Measurements from ENCODE around the gene SNTG2. TPM values are rescaled to one million over a fixed set of nuclear protein-coding genes. Genes with fewer than 3 reads are reported as not detected.

The SNTG2 gene
- total RNA-seq, 2 donors from 2014 or later = 0.72 to 1.0 TPM

GRCh38 chr2:1309507-1309906, 358.9 kb downstream of the SNTG2 start:
- Histone ChIP-seq H3K4me1 (no peaks in the 10 kb centered on the region), H3K9me3 (no peaks in the 10 kb centered on the region), H3K27me3 (no peaks in the 10 kb centered on the region), H3K9ac (ENCODE audit: low read depth in 2 of 2, low read length in 2 of 2) (no peak overlapping the region), H3K4me3 (no peak overlapping the region), H3K36me3 (no peaks in the 10 kb centered on the region), H3K27ac (no peak overlapping the region)
- TF ChIP-seq CTCF (IDR thresholded peaks at IDR 0.05) = no peak
- no peak for DNase-seq
- intact Hi-C loops (cut with DNase I) = no loop called here

GRCh38 chr2:1310202-1310601, 359.6 kb downstream of the SNTG2 start:
- TF ChIP-seq CTCF (IDR thresholded peaks at IDR 0.05) = no peak
- H3K4me3 ChIP-seq = no peak overlapping the region
- no peaks in the 10 kb centered on the region for H3K36me3 ChIP-seq
- no peak overlapping the region for H3K27ac ChIP-seq
- H3K4me1 ChIP-seq = no peaks in the 10 kb centered on the region
- H3K9me3 ChIP-seq = no peaks in the 10 kb centered on the region
- DNase-seq = no peak
- H3K9ac ChIP-seq (ENCODE audit: low read depth in 2 of 2, low read length in 2 of 2) = no peak overlapping the region
- H3K27me3 ChIP-seq = no peaks in the 10 kb centered on the region
- intact Hi-C loops (cut with DNase I) = no loop called here

GRCh38 chr2:1310866-1311265, 360.2 kb downstream of the SNTG2 start:
- Histone ChIP-seq H3K36me3 (no peaks in the 10 kb centered on the region), H3K9me3 (no peaks in the 10 kb centered on the region), H3K4me1 (no peaks in the 10 kb centered on the region), H3K27ac (no peak overlapping the region), H3K9ac (ENCODE audit: low read depth in 2 of 2, low read length in 2 of 2) (no peak overlapping the region), H3K4me3 (no peak overlapping the region), H3K27me3 (no peaks in the 10 kb centered on the region)
- no peak for DNase-seq
- no peak for TF ChIP-seq CTCF (IDR thresholded peaks at IDR 0.05)
- intact Hi-C loops (cut with DNase I) = no loop called here

GRCh38 chr2:1313240-1313924, 362.7 kb downstream of the SNTG2 start:
- Histone ChIP-seq H3K4me1 (no peaks in the 10 kb centered on the region), H3K27ac (no peak overlapping the region), H3K9me3 (no peaks in the 10 kb centered on the region), H3K4me3 (no peak overlapping the region), H3K36me3 (no peaks in the 10 kb centered on the region), H3K9ac (ENCODE audit: low read depth in 2 of 2, low read length in 2 of 2) (no peak overlapping the region), H3K27me3 (no peaks in the 10 kb centered on the region)
- intact Hi-C loops (cut with DNase I) = no loop called here
- no peak for DNase-seq
- no peak for TF ChIP-seq CTCF (IDR thresholded peaks at IDR 0.05)

- DNase-seq = no peak
- H3K4me3 ChIP-seq = no peak overlapping the region
- TF ChIP-seq CTCF (IDR thresholded peaks at IDR 0.05) = no peak
- no peaks in the 10 kb centered on the region for H3K4me1 ChIP-seq
- no peak overlapping the region for H3K9ac ChIP-seq (ENCODE audit: low read depth in 2 of 2, low read length in 2 of 2)
- no peaks in the 10 kb centered on the region for H3K9me3 ChIP-seq
- intact Hi-C loops (cut with DNase I) = no loop called here
- no peaks in the 10 kb centered on the region for H3K36me3 ChIP-seq
- no peak overlapping the region for H3K27ac ChIP-seq
- H3K27me3 ChIP-seq = no peaks in the 10 kb centered on the region
These were observed 363.6 kb downstream of the SNTG2 start for GRCh38 chr2:1314254-1314653.
